Activated CD4-positive, alpha-beta memory T cell treated with anti-CD3 and anti-CD28 coated beads, Interleukin-2, amount 10 ng/mL, durations not matched to agents 7 days and 5 days (primary cell): Measurements from ENCODE around the gene NCCRP1. TPM values are rescaled to one million over a fixed set of nuclear protein-coding genes. Genes with fewer than 3 reads are reported as not detected.

Experiments
- CTCF ChIA-PET: fragments of 350-600 bp; sonication (Branson Sonifier 250); formaldehyde crosslinking; loops from one replicate; lab custom pipeline; 2021; ENCODE audit warnings: antibody characterized with exemption, inconsistent platforms; lab: Charles Lee
- POLR2A ChIA-PET: fragments of 350-600 bp; sonication (Branson Sonifier 250); formaldehyde crosslinking; loops from one replicate; lab custom pipeline; 2021; ENCODE audit warnings: antibody characterized with exemption; lab: Charles Lee
- DNase-seq: peaks from one replicate; pipeline ENCODE4 v3.0.0-alpha.2; 2020
- H3K27ac Mint-ChIP-seq: one replicate; pipeline ENCODE4 v1.8.0; 2021; ENCODE audit warnings: mild to moderate bottlenecking, mixed read lengths
- H3K27me3 Mint-ChIP-seq: one replicate; pipeline ENCODE4 v1.8.0; 2021; ENCODE audit warnings: mixed read lengths
- H3K36me3 Mint-ChIP-seq: one replicate; pipeline ENCODE4 v1.8.0; 2021; ENCODE audit warnings: low read depth, mixed read lengths
- H3K4me1 Mint-ChIP-seq: one replicate; pipeline ENCODE4 v1.8.0; 2021; ENCODE audit warnings: mixed read lengths
- H3K4me3 Mint-ChIP-seq: one replicate; pipeline ENCODE4 v1.8.0; 2021; ENCODE audit warnings: mild to moderate bottlenecking, mixed read lengths
- H3K9me3 Mint-ChIP-seq: one replicate; pipeline ENCODE4 v1.8.0; 2021; ENCODE audit warnings: mixed read lengths
- total RNA-seq, 2 experiments: library from RNA; stranded (reverse); gene quantifications; one replicate each; pipeline ENCODE4 v1.2.3, GENCODE V29; 2021

NCCRP1 gene
- total RNA-seq, 2 experiments from 2014 or later: not detected

GRCh38 chr19:39157275-39157996 lies 39.3 kb upstream of the NCCRP1 start:
- DNase-seq: no peak
- POLR2A ChIA-PET: no interaction called here
- peaks cover 14% of the 10 kb centered on the region for H3K4me1 Mint-ChIP-seq
- CTCF ChIA-PET: no interaction called here
- no peaks in the 10 kb centered on the region for H3K27me3 Mint-ChIP-seq
- no peak overlapping the region for H3K4me3 Mint-ChIP-seq
- no peaks in the 10 kb centered on the region for H3K9me3 Mint-ChIP-seq
- H3K27ac Mint-ChIP-seq: no peak overlapping the region
- no peaks in the 10 kb centered on the region for H3K36me3 Mint-ChIP-seq

DNA sequence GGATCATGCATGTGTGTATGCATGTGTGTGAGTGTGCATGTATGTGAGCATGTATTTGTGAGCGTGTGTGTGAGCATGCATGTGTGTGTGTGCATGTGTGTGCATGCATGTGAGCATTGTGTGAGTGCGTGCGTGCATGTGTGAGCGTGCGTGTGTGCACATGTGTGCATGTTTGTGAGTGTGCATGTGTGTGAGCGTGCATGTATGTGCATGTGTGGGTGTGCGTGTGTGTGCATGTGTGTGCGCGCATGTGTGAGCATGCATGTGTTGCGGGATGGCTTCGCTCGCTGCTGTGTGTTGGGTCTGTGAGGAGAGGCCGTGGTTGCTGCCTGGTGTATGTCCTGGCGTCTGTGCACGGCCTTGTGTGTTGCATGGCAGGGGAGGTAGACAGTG lies 38.8 kb upstream of the NCCRP1 start:
- Mint-ChIP-seq H3K27ac (no peak overlapping the region), H3K36me3 (no peaks in the 10 kb centered on the region), H3K4me3 (no peak overlapping the region), H3K4me1 (peaks cover 14% of the 10 kb centered on the region), H3K9me3 (no peaks in the 10 kb centered on the region), H3K27me3 (no peaks in the 10 kb centered on the region)
- ChIA-PET CTCF (no interaction called here), POLR2A (no interaction called here)
- DNase-seq: no peak

DNA sequence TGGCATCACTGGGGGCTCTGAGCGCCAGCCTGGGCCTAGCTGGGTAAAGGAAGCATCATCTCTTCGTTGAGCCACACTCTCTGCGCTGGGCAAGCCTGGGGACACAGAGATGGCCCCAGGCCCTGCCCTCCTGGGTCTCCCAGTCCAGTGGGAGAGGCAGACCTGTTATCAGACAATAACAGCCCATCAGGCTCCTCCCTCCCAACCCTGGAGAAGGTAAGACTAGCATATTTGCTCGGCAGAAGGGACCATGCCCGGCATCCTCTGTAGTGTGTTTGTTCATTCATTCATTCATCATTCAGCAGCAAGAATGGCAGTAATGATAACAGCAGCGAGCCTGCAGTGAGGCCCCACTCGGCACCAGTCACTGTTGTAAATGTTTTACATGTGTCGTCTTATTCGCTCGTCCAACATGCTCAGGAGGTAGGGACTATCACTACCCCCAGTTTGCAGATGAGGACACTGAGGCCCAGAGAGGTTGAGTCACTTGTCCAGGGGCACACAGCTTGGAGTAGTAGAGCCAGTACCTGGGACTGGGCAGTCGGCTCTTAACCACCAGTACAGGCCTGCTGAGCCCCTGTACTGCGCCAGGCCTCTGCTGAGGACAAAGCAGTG lies 38.0 kb upstream of the NCCRP1 start:
- Mint-ChIP-seq H3K36me3 (no peaks in the 10 kb centered on the region), H3K9me3 (no peaks in the 10 kb centered on the region), H3K4me1 (peaks cover 14% of the 10 kb centered on the region), H3K4me3 (no peak overlapping the region), H3K27me3 (no peaks in the 10 kb centered on the region), H3K27ac (no peak overlapping the region)
- CTCF ChIA-PET: no interaction called here
- POLR2A ChIA-PET: no interaction called here
- no peak for DNase-seq

GRCh38 chr19:39160523-39160861 lies 36.3 kb upstream of the NCCRP1 start:
- no peak overlapping the region for H3K4me3 Mint-ChIP-seq
- H3K4me1 Mint-ChIP-seq: peaks cover 9% of the 10 kb centered on the region
- DNase-seq: no peak
- ChIA-PET CTCF (no interaction called here), POLR2A (no interaction called here)
- H3K27me3 Mint-ChIP-seq: no peaks in the 10 kb centered on the region
- H3K27ac Mint-ChIP-seq: no peak overlapping the region
- no peaks in the 10 kb centered on the region for H3K36me3 Mint-ChIP-seq
- no peaks in the 10 kb centered on the region for H3K9me3 Mint-ChIP-seq

DNA sequence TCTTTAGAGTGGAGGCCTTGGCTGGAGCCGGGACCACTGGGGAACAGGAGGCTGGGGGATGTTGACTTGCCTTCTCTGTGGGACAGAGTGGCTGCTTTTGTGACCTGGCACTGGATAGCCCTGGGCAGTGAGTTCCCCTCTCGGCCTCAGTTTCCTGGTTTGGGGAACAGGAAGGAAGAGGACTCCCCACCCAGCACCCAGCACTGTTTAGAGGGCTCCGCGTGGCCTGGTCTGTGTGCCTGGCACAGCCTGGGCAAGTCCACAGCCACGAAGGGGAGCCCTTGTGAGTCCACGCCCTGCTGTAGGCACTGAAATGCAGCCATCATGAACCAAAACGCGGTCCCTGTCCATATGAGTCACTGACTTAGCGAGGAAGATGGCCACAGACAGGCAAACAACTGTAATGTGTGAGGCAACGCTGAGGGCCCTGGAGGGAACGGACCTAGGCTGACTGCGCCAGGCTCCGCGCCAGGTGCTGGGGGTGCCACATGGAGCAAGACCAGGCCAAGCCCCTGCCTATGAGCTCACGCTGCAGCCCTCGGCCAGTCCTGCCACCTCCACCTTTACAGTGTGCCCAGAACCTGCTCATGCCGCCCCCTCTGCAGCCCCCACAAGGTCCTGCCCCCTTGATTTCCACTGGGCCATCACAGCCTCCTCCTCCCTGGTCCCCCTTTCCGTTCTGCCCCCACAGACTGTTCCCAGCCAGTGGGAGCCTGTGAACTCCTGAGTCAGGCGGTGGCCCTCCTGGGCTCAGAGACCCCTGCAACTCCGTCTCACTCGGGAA lies 35.7 kb upstream of the NCCRP1 start:
- CTCF ChIA-PET: no interaction called here
- Mint-ChIP-seq H3K36me3 (no peaks in the 10 kb centered on the region), H3K4me1 (peaks cover 8% of the 10 kb centered on the region), H3K4me3 (no peak overlapping the region), H3K27ac (no peak overlapping the region), H3K9me3 (no peaks in the 10 kb centered on the region), H3K27me3 (no peaks in the 10 kb centered on the region)
- DNase-seq: no peak
- POLR2A ChIA-PET: no interaction called here

DNA sequence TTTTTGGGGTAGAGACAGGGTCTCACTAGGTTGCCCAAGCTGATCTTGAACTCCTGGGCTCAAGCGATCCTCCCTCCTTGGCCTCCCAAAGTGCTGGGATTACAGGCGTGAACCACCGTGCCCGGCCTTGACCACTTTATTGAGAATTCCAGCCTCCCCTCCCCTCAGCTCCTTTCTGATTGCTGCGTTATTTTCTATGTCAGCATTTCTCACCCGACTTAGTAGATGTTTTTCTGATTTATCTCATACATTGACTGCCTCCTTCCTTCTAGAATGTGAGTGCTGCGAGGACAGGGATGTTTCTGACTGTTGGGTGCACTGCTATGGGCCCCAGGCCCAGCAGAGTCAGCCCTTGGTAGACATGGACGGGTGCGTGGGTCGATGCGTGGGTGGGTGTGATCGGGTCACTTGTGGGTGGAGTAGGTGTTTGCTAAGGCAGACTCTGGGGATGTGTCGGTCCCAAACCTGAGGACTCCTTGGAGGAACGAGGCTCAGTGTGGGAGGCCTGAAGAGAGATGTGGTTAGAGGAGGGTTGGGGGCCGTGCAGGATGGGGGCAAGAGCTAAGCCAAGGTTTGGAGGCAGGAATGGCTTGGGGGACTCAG lies 34.2 kb upstream of the NCCRP1 start:
- ChIA-PET POLR2A (no interaction called here), CTCF (no interaction called here)
- Mint-ChIP-seq H3K27me3 (no peaks in the 10 kb centered on the region), H3K4me1 (peaks cover 3% of the 10 kb centered on the region), H3K4me3 (no peak overlapping the region), H3K27ac (no peak overlapping the region), H3K9me3 (no peaks in the 10 kb centered on the region), H3K36me3 (no peaks in the 10 kb centered on the region)
- no peak for DNase-seq

DNA sequence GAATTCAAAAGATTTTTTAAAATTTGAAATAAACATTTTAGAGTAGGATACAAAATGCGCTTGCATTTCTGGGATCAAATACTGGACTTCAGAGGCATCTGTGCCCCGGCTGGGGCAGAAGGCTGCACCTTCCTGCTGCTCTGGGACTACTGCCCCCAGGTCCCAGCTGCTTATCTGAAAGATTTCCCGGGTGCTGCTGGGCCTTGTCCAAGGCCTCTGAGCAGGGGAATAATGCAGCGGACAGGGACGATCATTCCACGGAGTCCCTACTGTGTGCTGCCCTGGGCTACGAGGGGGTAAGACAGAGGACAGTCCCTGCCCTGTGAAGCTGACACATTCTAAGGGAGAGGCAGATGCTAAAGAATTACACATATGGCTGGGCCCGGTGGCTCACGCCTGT lies 33.1 kb upstream of the NCCRP1 start:
- no peak overlapping the region for H3K27ac Mint-ChIP-seq
- H3K9me3 Mint-ChIP-seq: no peaks in the 10 kb centered on the region
- H3K4me3 Mint-ChIP-seq: no peak overlapping the region
- ChIA-PET POLR2A (no interaction called here), CTCF (no interaction called here)
- H3K36me3 Mint-ChIP-seq: no peaks in the 10 kb centered on the region
- DNase-seq: no peak
- H3K4me1 Mint-ChIP-seq: no peaks in the 10 kb centered on the region
- no peaks in the 10 kb centered on the region for H3K27me3 Mint-ChIP-seq

DNA sequence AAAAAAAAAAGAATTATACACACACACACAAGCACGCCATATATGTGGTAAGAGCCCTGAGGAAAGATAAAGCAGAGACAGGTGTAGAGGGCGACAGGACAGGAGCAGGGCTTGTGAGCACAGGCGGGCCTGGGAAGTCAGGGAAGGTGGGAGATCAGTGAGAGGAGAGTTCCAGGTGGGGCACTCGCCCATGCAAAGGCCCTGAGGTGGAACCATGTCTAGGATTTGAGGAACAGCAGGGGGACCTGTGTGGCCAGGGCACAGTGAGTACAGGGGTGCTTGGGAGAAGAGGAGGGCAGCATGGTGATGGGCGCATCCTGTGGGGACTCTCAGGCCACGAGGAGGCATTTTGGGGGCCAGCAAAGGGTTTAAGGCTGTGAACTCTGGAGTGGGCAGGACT lies 32.5 kb upstream of the NCCRP1 start:
- Mint-ChIP-seq H3K9me3 (no peaks in the 10 kb centered on the region), H3K36me3 (no peaks in the 10 kb centered on the region), H3K4me1 (no peaks in the 10 kb centered on the region), H3K27ac (no peak overlapping the region), H3K27me3 (no peaks in the 10 kb centered on the region), H3K4me3 (no peak overlapping the region)
- DNase-seq: no peak
- POLR2A ChIA-PET: no interaction called here
- CTCF ChIA-PET: no interaction called here

- H3K4me1 Mint-ChIP-seq: no peaks in the 10 kb centered on the region
- H3K27ac Mint-ChIP-seq: no peak overlapping the region
- POLR2A ChIA-PET: interaction anchor here (1.0 kb wide), 1 partner anchor 72 kb away, joined by 3 read pairs; no protein-coding TSS in a partner anchor
- no peak for DNase-seq
- CTCF ChIA-PET: no interaction called here
- no peaks in the 10 kb centered on the region for H3K9me3 Mint-ChIP-seq
- H3K4me3 Mint-ChIP-seq: no peak overlapping the region
- H3K36me3 Mint-ChIP-seq: no peaks in the 10 kb centered on the region
- no peaks in the 10 kb centered on the region for H3K27me3 Mint-ChIP-seq
These were observed 30.9 kb upstream of the NCCRP1 start for GRCh38 chr19:39165857-39166256.

- Mint-ChIP-seq H3K9me3 (no peaks in the 10 kb centered on the region), H3K4me3 (no peak overlapping the region), H3K27ac (no peak overlapping the region), H3K27me3 (no peaks in the 10 kb centered on the region), H3K36me3 (no peaks in the 10 kb centered on the region), H3K4me1 (no peaks in the 10 kb centered on the region)
- DNase-seq: no peak
- POLR2A ChIA-PET: interaction anchor here (1.0 kb wide), 1 partner anchor 71 kb away, joined by 3 read pairs; no protein-coding TSS in a partner anchor
- CTCF ChIA-PET: no interaction called here
These were observed 30.0 kb upstream of the NCCRP1 start for GRCh38 chr19:39166571-39167391.

- ChIA-PET POLR2A (no interaction called here), CTCF (no interaction called here)
- no peak for DNase-seq
- H3K27me3 Mint-ChIP-seq: no peaks in the 10 kb centered on the region
- no peaks in the 10 kb centered on the region for H3K9me3 Mint-ChIP-seq
- no peak overlapping the region for H3K27ac Mint-ChIP-seq
- no peaks in the 10 kb centered on the region for H3K4me1 Mint-ChIP-seq
- no peak overlapping the region for H3K4me3 Mint-ChIP-seq
- no peaks in the 10 kb centered on the region for H3K36me3 Mint-ChIP-seq
These were observed 29.1 kb upstream of the NCCRP1 start for GRCh38 chr19:39167461-39168257.
